ENCODE measurements around the gene SLC35A5. TPM values are rescaled to one million over a fixed set of nuclear protein-coding genes. Genes with fewer than 3 reads are reported as not detected.

Gene SLC35A5
- total and polyA plus RNA-seq, 2 of the 13 experiments (the other 11 are each of a cell fraction or from before 2014, with no cell fraction given) = 15.5 to 26.5 TPM

- TF ChIP-seq ZNF513 (CRISPR knock-in tag; conservative IDR thresholded peaks at IDR 0.05) (no peak), ZNF274 (CRISPR knock-in tag; IDR thresholded peaks at IDR 0.05) (no peak), GFI1 (CRISPR knock-in tag; IDR thresholded peaks at IDR 0.05; ENCODE audit: borderline replicate concordance) (0 out of 2 replicates have a peak, but pooled peaks have one; percentile 61), ZNF335 (CRISPR knock-in tag; IDR thresholded peaks at IDR 0.05) (peak; percentile 85), ZNF280B (CRISPR knock-in tag; IDR thresholded peaks at IDR 0.05; ENCODE audit: borderline replicate concordance) (no peak), ZBTB10 (CRISPR knock-in tag; IDR thresholded peaks at IDR 0.05; ENCODE audit: borderline replicate concordance) (peak; percentile 43; the same call in 1 of the 2 replicates), HNRNPH1 (optimal IDR thresholded peaks at IDR 0.05; ENCODE audit: low read depth, low read length) (no peak), DRAP1 (CRISPR knock-in tag; IDR thresholded peaks at IDR 0.05) (peak; percentile 51; the same call in 1 of the 2 replicates), ZNF367 (CRISPR knock-in tag; IDR thresholded peaks at IDR 0.05; ENCODE audit: borderline replicate concordance) (no peak), ZBTB38 (CRISPR knock-in tag; IDR thresholded peaks at IDR 0.05) (no peak), SNAPC4 (CRISPR knock-in tag; IDR thresholded peaks at IDR 0.05) (0 out of 2 replicates have a peak, but pooled peaks have one; percentile 19), ZNF251 (CRISPR knock-in tag; IDR thresholded peaks at IDR 0.05) (no peak), TIGD3 (CRISPR knock-in tag; IDR thresholded peaks at IDR 0.05; ENCODE audit: borderline replicate concordance) (0 out of 2 replicates have a peak, but pooled peaks have one; percentile 18), ZNF788 (CRISPR knock-in tag; IDR thresholded peaks at IDR 0.05; ENCODE audit: borderline replicate concordance) (peak; percentile 39; the same call in 1 of the 2 replicates)
These were observed at the start of gene SLC35A5, which contains the start of gene ATG3 (continued) for GRCh38 chr3:112561734-112562529.

Measured in HepG2 (cell line).